Measurements from ENCODE around the gene SCARF2.

SCARF2 gene

GRCh38 chr22:20398420-20398819 lies 39.2 kb downstream of the SCARF2 start:
- H3K4me3 ChIP-seq (ENCODE audit: low read depth, low read length): no peak overlapping the region
- TF ChIP-seq CTCF (conservative IDR thresholded peaks at IDR 0.05; ENCODE audit: low read depth, low read length): no peak
- DNase-seq (ENCODE audit: low read depth): no peak

GRCh38 chr22:20397498-20397897 lies 40.1 kb downstream of the SCARF2 start:
- DNase-seq (ENCODE audit: low read depth): no peak
- H3K4me3 ChIP-seq (ENCODE audit: low read depth, low read length): no peak overlapping the region
- TF ChIP-seq CTCF (conservative IDR thresholded peaks at IDR 0.05; ENCODE audit: low read depth, low read length): no peak

- TF ChIP-seq CTCF (conservative IDR thresholded peaks at IDR 0.05; ENCODE audit: low read depth, low read length): no peak
- no peak overlapping the region for H3K4me3 ChIP-seq (ENCODE audit: low read depth, low read length)
- peak; percentile 42 for DNase-seq (ENCODE audit: low read depth)
Measured at GRCh38 chr22:20396639-20397038, 41.0 kb downstream of the SCARF2 start.

- TF ChIP-seq CTCF (conservative IDR thresholded peaks at IDR 0.05; ENCODE audit: low read depth, low read length): no peak
- no peak for DNase-seq (ENCODE audit: low read depth)
- no peak overlapping the region for H3K4me3 ChIP-seq (ENCODE audit: low read depth, low read length)
Measured at GRCh38 chr22:20395907-20396287, 41.7 kb downstream of the SCARF2 start.

- H3K4me3 ChIP-seq (ENCODE audit: low read depth, low read length): no peak overlapping the region
Measured at GRCh38 chr22:20395181-20395906, 42.3 kb downstream of the SCARF2 start.

GRCh38 chr22:20393705-20394476 lies 43.7 kb downstream of the SCARF2 start, which contains the start of gene ZNF74:
Gene ZNF74, plus strand, starts transcription at chr22:20394151. Its CDS starts 478 bp downstream, at chr22:20394629.
- TF ChIP-seq CTCF (conservative IDR thresholded peaks at IDR 0.05; ENCODE audit: low read depth, low read length): peak; percentile 21
- peak within 1 kb of the TSS; percentile 88 for H3K4me3 ChIP-seq (ENCODE audit: low read depth, low read length)
- DNase-seq (ENCODE audit: low read depth): peak; percentile 95

More at GRCh38 chr22:20395181-20395906, 42.3 kb downstream of the SCARF2 start:
- DNase-seq (ENCODE audit: low read depth): no peak
- TF ChIP-seq CTCF (conservative IDR thresholded peaks at IDR 0.05; ENCODE audit: low read depth, low read length): no peak
